Measurements from ENCODE around the gene DNAL1.
"Not testable (repeated sequence)": the region's sequence is repeated elsewhere in the genome, so short reads cannot be mapped to it uniquely, and the experiment has no call there.

The DNAL1 gene

GRCh38 chr14:73695997-73696396 lies 51.2 kb downstream of the DNAL1 start:
- H3K27me3 ChIP-seq (ENCODE audit: insufficient read depth, low read depth, severe bottlenecking), result no peaks in the 10 kb centered on the region
- no peak for DNase-seq
- no peaks in the 10 kb centered on the region for H3K9me3 ChIP-seq (ENCODE audit: severe bottlenecking)
- H3K27ac ChIP-seq, result no peak overlapping the region
- peaks cover 9% of the 10 kb centered on the region for H3K36me3 ChIP-seq
- TF ChIP-seq, protein P1, sequence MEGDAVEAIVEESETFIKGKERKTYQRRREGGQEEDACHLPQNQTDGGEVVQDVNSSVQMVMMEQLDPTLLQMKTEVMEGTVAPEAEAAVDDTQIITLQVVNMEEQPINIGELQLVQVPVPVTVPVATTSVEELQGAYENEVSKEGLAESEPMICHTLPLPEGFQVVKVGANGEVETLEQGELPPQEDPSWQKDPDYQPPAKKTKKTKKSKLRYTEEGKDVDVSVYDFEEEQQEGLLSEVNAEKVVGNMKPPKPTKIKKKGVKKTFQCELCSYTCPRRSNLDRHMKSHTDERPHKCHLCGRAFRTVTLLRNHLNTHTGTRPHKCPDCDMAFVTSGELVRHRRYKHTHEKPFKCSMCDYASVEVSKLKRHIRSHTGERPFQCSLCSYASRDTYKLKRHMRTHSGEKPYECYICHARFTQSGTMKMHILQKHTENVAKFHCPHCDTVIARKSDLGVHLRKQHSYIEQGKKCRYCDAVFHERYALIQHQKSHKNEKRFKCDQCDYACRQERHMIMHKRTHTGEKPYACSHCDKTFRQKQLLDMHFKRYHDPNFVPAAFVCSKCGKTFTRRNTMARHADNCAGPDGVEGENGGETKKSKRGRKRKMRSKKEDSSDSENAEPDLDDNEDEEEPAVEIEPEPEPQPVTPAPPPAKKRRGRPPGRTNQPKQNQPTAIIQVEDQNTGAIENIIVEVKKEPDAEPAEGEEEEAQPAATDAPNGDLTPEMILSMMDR (IDR thresholded peaks at IDR 0.05; ENCODE audit: low read depth, low read length), result no peak
- no peak overlapping the region for H3K4me3 ChIP-seq (ENCODE audit: low read depth, low read length)

GRCh38 chr14:73696466-73697400 lies 51.9 kb downstream of the DNAL1 start:
- no peaks in the 10 kb centered on the region for H3K27me3 ChIP-seq (ENCODE audit: insufficient read depth, low read depth, severe bottlenecking)
- no peak overlapping the region for H3K27ac ChIP-seq
- H3K9me3 ChIP-seq (ENCODE audit: severe bottlenecking), result no peaks in the 10 kb centered on the region
- peaks cover 4% of the 10 kb centered on the region; the same call in 1 of the 2 replicates for H3K36me3 ChIP-seq
- no peak for DNase-seq
- H3K4me3 ChIP-seq (ENCODE audit: low read depth, low read length), result no peak overlapping the region
- TF ChIP-seq, protein P1 (IDR thresholded peaks at IDR 0.05; ENCODE audit: low read depth, low read length), result no peak

DNA sequence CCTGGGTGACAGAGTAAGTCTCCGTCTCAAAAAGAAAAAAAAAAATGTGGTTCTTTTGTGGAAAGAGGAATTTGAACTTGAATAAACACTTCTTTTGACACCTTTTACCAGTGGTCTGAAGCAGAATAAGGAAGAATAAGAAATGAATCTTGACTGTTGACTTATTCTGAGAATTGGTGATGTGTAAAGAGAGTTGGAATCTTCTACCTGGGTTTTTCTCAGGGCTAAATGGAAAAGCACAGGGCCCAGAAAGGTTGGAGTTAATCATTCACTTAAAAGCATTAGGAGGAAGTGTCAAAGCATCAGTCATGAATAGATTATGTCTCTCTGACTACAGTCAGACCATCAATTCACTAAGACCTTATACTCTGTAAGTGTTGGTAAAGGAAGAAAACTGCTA lies 55.5 kb downstream of the DNAL1 start:
- no peak for DNase-seq
- H3K36me3 ChIP-seq, result no peaks in the 10 kb centered on the region
- H3K4me3 ChIP-seq (ENCODE audit: low read depth, low read length), result no peak overlapping the region
- TF ChIP-seq, protein P1 (IDR thresholded peaks at IDR 0.05; ENCODE audit: low read depth, low read length), result no peak
- no peak overlapping the region for H3K27ac ChIP-seq
- H3K27me3 ChIP-seq (ENCODE audit: insufficient read depth, low read depth, severe bottlenecking), result no peaks in the 10 kb centered on the region
- no peaks in the 10 kb centered on the region for H3K9me3 ChIP-seq (ENCODE audit: severe bottlenecking)

GRCh38 chr14:73708076-73708475 lies 63.3 kb downstream of the DNAL1 start:
- not testable (repeated sequence) for H3K36me3 ChIP-seq; H3K9me3 ChIP-seq (ENCODE audit: severe bottlenecking); DNase-seq; H3K27ac ChIP-seq; H3K27me3 ChIP-seq (ENCODE audit: insufficient read depth, low read depth, severe bottlenecking); H3K4me3 ChIP-seq (ENCODE audit: low read depth, low read length)

DNA sequence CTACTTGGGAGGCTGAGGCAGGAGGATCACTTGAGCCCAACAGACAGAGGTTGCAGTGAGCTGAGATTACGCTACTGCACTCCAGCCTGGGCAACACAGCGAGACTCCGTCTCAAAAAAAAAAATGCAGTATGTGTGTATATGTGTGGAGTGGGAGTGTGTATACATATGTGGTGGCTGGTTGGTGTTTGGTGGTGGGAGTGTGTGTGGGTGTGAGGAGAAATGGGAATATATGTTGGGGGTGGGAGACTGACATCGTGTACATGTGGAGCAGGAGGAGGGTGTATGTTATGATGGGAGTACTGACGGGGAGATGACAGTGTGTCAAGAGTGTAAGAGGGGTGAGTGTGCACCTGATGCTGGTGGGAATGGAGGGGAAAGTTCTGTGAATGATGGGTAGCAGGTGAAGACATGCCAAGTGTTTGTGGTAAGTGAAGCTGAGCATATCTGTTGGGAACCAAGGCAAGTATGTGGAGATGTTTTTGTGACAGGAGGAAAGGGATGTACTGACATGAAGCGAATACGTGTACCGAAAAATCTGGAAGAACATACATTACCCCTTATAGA lies 65.2 kb downstream of the DNAL1 start:
- H3K27ac ChIP-seq, result no peak overlapping the region
- TF ChIP-seq, protein P1 (IDR thresholded peaks at IDR 0.05; ENCODE audit: low read depth, low read length), result no peak
- H3K27me3 ChIP-seq (ENCODE audit: insufficient read depth, low read depth, severe bottlenecking), result no peaks in the 10 kb centered on the region
- no peak for DNase-seq
- no peak overlapping the region for H3K4me3 ChIP-seq (ENCODE audit: low read depth, low read length)
- H3K9me3 ChIP-seq (ENCODE audit: severe bottlenecking), result no peaks in the 10 kb centered on the region
- H3K36me3 ChIP-seq, result peaks cover 3% of the 10 kb centered on the region; the same call in 1 of the 2 replicates

- Histone ChIP-seq H3K27ac (no peak overlapping the region), H3K27me3 (ENCODE audit: insufficient read depth, low read depth, severe bottlenecking) (no peaks in the 10 kb centered on the region), H3K36me3 (peaks cover 3% of the 10 kb centered on the region; the same call in 1 of the 2 replicates), H3K9me3 (ENCODE audit: severe bottlenecking) (no peaks in the 10 kb centered on the region), H3K4me3 (ENCODE audit: low read depth, low read length) (no peak overlapping the region)
- no peak for DNase-seq
- TF ChIP-seq, protein P1 (IDR thresholded peaks at IDR 0.05; ENCODE audit: low read depth, low read length), result no peak
These were observed 66.0 kb downstream of the DNAL1 start for GRCh38 chr14:73710737-73711136.
